Activated CD8-positive, alpha-beta memory T cell treated with anti-CD3 and anti-CD28 coated beads, Interleukin-2, amount 50 U/mL, for 48 hours (primary cell): Measurements from ENCODE around the gene RUNX1.

ENCODE experiments used
- DNase-seq: peaks from one replicate; pipeline ENCODE4 v3.0.0-alpha.2; 2020

Gene RUNX1

GRCh38 chr21:34800797-34801518, 248.1 kb downstream of the RUNX1 start:
- DNase-seq, result peak; percentile 43

DNA sequence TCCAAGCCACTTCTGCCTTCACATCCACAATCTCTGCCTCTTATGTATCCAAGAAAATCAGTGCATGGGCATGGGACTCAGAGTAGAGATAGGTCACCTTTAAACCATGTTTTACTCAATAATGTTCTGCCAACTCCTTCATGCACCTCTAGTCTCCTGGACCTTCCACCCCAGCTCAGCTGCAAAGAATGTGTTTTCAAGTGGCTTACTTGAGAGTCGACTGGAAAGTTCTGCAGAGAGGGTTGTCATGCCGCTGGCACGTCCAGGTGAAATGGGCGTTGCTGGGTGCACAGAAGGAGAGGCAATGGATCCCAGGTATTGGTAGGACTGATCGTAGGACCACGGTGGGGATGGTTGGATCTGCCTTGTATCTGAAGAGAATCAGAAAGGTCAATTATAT, 250.0 kb downstream of the RUNX1 start:
- DNase-seq, result no peak

- no peak for DNase-seq
These were observed 251.1 kb downstream of the RUNX1 start for GRCh38 chr21:34797921-34798535.

DNA sequence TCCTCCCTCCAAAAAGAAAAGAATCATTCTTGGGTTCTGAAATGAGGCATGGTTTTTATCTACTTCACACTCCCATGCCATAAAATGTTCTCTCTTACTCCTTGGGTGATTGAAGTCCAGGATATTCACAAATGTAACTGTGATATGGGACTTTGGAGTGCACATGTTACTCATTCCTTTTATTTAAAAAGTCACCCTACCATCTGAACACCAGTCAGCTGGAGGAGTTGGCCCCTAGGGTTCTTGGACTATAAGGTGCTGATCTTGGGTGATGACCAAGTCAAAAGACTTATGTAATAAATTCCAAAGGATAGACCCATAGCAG, 251.9 kb downstream of the RUNX1 start:
- DNase-seq, result no peak

DNA sequence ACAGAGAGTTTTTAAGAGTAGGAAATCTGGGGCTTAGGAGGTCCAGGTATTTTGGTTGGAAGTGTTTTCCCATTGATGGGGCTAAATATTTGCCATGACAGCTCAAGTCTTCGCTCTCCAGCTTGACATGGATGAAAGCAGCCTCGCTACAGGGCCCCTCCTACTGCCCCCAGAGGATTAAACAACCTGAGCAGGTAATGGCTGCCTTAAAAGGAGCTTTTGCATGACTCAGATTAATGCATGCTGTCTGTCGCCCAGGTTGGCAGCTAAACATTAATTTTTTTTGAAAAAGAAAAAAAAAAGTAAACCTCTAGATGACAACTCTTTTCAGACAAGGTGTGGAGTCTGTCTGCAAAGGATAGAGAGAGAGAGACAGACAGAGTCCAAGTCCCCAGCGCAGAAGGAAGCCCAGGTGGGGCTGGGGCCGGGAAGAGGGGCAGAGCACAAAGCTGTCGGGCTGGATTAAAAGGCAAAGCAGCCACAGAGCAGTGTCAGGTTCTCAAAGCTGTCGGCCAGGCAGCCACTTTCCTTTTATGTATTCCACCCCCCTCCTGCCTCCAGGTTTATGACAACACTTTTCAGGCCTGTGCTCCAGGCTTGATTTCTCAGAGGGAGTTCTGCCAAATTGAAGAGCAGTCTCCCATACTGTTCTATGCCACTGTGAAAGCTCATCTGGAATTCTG, 252.4 kb downstream of the RUNX1 start:
- no peak for DNase-seq

- DNase-seq, result no peak
These were observed 253.4 kb downstream of the RUNX1 start for GRCh38 chr21:34795548-34796180.

- DNase-seq, result no peak
These were observed 253.9 kb downstream of the RUNX1 start for GRCh38 chr21:34795175-34795547.

- no peak for DNase-seq
These were observed 254.4 kb downstream of the RUNX1 start for GRCh38 chr21:34794686-34795085.

DNA sequence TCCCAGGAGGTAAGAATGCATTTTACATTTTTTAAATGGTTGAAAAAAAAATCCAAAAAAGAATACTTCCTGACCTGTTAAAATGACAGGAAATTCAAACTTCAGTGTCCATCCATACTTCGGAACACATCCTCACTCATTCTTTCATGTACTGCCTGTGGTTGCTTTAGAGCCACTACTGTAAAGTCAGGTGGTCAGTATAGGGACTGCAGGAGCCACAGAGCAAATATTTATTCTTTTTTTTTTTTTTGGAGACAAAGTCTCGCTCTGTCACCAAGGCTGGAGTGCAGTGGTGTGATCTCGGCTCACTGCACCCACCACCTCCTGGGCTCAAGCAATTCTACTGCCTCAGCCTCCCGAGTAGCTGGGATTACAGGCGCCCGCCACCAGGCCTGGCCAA, 255.6 kb downstream of the RUNX1 start:
- DNase-seq, result no peak

- DNase-seq, result no peak
These were observed 256.5 kb downstream of the RUNX1 start for GRCh38 chr21:34792504-34793089.

DNA sequence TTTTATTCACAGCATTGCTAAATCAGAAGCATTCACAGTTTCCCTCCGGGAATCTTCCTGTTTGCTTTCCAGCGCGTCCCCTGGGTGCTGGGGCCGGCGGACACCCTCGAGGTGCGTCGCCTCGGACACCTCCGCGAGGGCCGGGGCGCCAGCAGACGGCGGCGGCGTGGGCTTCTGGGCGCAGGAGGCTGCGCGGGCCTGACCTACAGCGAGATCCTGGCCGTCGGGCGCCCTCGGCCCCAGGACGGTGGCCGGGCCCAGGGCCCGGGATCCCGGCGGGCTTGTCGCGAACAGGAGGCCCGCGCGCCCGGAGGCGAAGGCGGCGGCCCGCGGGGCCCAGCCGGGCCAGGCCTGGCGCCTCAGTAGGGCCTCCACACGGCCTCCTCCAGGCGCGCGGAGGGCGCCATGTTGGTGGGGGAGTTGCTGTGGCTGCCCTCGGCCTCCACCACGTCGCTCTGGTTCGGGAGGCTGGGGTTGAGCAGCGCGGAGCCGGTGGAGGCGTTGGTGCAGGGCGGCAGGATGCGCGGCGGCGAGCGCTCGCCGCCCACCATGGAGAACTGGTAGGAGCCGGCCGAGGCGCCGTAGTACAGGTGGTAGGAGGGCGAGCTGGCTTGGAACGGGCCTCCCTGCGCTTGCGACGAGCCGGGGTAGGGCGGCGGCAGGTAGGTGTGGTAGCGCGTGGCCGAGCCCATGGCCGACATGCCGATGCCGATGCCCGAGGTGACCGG, 257.2 kb downstream of the RUNX1 start:
- DNase-seq, result no peak

DNA sequence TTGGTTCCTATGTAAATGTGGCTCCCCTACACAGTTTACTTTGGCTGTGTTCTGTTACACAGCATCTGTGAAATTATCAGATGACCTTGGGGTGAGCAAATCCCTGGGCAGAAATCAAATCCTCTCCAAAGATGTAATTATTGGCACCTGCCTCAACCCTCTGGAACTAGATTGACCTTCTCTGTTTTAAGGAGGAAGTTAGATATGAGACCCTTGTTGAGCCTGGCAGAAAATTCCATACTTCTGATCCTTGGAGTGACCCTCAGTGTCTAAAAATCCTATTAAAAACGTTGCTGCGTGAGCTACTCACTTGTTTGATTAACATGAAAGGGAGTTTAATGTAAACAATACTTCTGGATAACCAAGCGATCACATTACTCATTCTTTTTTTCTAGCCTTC, 258.3 kb downstream of the RUNX1 start:
- DNase-seq, result no peak

DNA sequence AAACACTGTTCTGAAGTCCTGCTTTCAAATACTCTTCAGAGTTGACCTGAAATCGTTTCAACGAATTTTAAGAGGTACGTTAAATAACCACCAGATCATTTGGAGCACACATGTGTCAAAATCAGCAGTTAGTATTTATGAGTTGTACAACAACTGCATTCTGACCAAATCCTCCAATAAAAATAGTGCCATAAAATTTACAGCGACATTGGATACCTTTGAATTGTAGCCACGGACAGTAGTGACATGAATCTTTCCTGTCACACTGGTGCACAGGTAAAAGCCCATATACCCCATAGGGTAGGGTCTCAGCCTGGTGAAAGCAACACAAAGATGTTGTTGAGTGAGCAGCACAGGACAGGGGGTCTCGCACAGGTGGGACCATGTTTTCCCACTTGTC, 258.8 kb downstream of the RUNX1 start:
- no peak for DNase-seq

DNA sequence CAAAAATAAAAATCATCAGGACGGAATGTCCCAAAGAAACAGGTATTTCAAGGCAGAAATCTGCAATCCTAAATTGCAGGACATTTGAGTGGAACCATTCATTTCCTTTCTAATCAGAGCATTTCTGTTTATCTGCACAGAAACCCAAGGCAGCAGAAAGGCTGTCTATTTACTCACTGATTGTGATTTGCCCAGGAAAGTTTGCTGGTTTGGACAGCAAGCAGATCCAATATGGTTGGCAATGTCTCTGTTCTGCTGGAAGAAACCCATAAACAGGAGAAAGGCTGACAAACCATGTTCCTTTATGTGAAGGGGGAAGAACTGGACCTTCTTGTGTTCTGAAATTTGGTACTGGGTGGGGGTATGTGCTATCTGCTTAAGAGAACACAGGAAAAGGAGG, 260.2 kb downstream of the RUNX1 start:
- no peak for DNase-seq

DNA sequence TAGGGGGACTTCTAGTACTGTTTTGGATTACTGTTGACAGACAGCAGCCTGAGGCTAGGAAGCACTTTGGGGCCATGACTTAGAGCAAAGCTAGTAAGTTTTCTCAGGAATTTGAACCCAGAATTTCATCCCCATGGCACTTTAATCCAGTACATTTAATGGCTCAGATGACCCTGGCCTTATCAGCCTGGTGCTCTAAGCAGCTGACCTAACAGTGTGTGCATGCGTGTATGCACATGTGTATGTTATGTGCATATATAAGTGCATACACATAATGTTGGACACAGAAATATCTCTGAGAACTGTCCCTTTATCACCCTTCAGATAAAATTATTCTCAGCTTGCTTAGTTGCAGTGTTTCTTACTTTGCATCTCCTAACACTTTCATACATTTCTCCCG, 265.3 kb downstream of the RUNX1 start:
- no peak for DNase-seq

- DNase-seq, result no peak
These were observed 266.4 kb downstream of the RUNX1 start for GRCh38 chr21:34782506-34783360.

DNA sequence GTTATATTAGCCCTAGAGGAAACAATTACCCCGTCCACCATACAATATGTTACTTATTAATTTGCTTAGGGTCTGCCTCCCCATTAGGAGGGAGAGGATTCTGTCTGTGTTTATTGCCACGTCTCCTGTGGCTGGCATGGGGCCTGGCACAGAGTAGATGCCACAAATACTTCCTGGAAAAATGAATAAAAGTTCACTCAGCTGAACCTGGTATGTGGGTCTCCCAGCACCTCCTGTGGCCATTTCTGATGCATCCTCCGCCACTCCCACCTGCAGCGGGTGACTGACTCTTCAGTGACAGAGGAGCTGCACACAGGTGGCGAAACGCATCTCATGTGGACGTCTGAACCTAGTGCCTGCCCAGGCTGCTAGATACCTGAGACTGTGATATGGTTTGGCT, 267.6 kb downstream of the RUNX1 start:
- no peak for DNase-seq

DNA sequence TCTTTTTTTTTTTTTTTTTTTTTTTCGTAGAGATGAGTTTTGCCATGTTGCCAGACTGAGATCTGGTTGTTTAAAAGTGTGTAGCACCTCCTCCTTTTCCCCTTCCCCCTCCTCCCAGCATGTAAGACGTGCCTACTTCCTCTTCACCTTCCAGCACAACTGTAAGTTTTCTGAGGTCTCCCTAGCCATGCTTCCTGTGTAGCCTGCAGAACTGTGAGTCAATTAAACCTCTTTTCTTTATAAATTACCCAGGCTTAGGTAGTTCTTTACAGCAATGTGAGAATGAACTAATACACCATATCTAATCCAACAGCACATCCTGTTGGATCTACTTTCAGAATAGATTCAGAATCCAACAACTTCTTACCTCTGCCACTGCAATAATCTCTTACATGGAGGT, 269.2 kb downstream of the RUNX1 start:
- DNase-seq, result no peak

- no peak for DNase-seq
These were observed 273.3 kb downstream of the RUNX1 start for GRCh38 chr21:34775793-34776192.

- DNase-seq, result no peak
These were observed 274.4 kb downstream of the RUNX1 start for GRCh38 chr21:34774750-34775149.

- DNase-seq, result no peak
These were observed 277.5 kb downstream of the RUNX1 start for GRCh38 chr21:34771512-34772028.

GRCh38 chr21:34770576-34770975, 278.5 kb downstream of the RUNX1 start:
- DNase-seq, result no peak
